NB4 (cell line): ENCODE measurements around the gene VAPB.

ENCODE experiments used
- DNase-seq: peaks from one replicate; pipeline ENCODE4 v3.0.0; 2010; ENCODE audit warnings: low read depth
- H3K4me3 ChIP-seq: one replicate; pipeline ENCODE4 v1.5.1; 2011; ENCODE audit warnings: mild to moderate bottlenecking, low read depth, low read length, moderate library complexity
- CTCF ChIP-seq: IDR thresholded peaks from one replicate; pipeline ENCODE4 v1.5.1; 2012; ENCODE audit warnings: low read depth, low read length
- MYC ChIP-seq: IDR thresholded peaks from 2 replicates; pipeline ENCODE4 v1.6.1; 2011; ENCODE audit warnings: low read depth, low read length
- POLR2A ChIP-seq: IDR thresholded peaks from 2 replicates; pipeline ENCODE4 v1.6.1; 2011; ENCODE audit warnings: mild to moderate bottlenecking; ENCODE audit not compliant: insufficient read length; ENCODE audit errors: extremely low read depth
- TF ChIP-seq, protein P1 (sequence below): IDR thresholded peaks from 2 replicates; pipeline ENCODE4 v1.6.1; 2011; ENCODE audit warnings: low read depth, low read length

Gene VAPB

GRCh38 chr20:58392286-58392685, 3.3 kb downstream of the VAPB start:
- TF ChIP-seq POLR2A = no peak
- no peak for TF ChIP-seq MYC
- TF ChIP-seq CTCF = no peak
- TF ChIP-seq, protein P1, sequence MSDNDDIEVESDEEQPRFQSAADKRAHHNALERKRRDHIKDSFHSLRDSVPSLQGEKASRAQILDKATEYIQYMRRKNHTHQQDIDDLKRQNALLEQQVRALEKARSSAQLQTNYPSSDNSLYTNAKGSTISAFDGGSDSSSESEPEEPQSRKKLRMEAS = no peak
- H3K4me3 ChIP-seq = peak overlapping the region; percentile 32
- DNase-seq = no peak

DNA sequence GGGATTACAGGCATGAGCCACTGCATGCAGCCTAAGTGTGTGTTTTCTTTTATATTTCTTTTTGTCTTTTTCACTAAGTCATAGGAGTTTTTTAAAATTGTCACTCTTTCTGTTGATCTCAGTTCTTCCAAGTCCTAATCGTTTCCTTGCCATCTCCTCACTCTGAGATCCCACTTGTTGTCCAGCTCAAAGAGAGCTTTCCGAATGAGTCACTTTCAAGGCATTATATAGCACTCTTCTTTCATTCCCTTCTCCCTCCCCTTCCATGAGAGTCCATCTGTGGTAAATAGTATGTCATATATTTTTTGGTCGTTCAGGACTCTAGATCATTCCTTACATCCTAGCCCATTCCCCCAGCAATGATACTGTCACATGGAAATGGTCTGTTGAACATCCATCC, 4.3 kb downstream of the VAPB start:
- TF ChIP-seq, protein P1 = no peak
- TF ChIP-seq MYC (no peak), POLR2A (no peak), CTCF (no peak)
- H3K4me3 ChIP-seq = no peak overlapping the region
- no peak for DNase-seq

DNA sequence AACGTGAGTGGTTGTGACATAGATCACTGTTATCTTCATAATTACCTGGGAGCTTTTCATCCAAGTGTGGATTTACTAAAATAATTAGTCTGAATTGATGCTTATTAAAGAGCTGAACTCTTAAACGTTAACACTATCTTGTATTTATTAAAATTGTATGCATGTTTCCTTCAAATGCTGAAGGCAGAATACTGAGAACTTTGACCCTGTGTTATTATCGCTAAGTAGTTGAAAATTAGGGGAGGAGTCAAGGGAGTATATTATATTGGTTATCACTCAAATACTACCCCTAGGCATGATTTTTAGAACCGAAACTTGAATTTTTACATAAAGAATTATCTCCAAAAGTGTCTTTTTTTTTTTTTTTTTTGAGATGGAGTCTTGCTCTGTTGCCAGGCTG, 5.8 kb downstream of the VAPB start:
- no peak for TF ChIP-seq POLR2A
- TF ChIP-seq, protein P1 = no peak
- no peak for DNase-seq

DNA sequence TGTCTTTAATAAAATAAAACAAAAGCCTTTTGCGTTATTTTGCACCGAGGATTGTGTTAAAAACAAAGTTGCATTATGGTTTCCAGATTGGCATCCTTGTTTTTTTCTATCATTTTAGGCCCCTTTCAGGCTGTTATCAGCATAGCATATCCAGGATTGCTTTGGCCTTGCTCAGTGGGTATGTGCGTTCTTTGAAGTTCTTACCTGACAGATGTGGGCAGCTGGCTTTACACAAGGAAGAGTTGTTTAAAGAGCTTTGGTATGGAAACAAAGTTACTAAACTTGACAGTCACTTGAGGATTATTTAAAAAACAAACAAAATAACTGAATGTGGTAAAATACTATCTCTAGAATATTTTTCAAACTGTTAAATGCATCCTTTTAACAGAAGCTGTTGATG, 6.6 kb downstream of the VAPB start:
- TF ChIP-seq POLR2A = no peak
- TF ChIP-seq MYC = no peak
- TF ChIP-seq, protein P1 = no peak
- no peak for TF ChIP-seq CTCF
- no peak for DNase-seq
- no peak overlapping the region for H3K4me3 ChIP-seq

More for the DNA sequence above, 5.8 kb downstream of the VAPB start:
- no peak overlapping the region for H3K4me3 ChIP-seq

GRCh38 chr20:58397429-58397828, 8.4 kb downstream of the VAPB start:
- H3K4me3 ChIP-seq = no peak overlapping the region
- TF ChIP-seq, protein P1 = no peak
- TF ChIP-seq MYC = no peak
- TF ChIP-seq POLR2A = no peak
- TF ChIP-seq CTCF = no peak
- DNase-seq = no peak

- H3K4me3 ChIP-seq = no peak overlapping the region
- no peak for DNase-seq
- TF ChIP-seq MYC = no peak
Observed at GRCh38 chr20:58398254-58398653, 9.2 kb downstream of the VAPB start.

GRCh38 chr20:58399926-58400325, 10.9 kb downstream of the VAPB start:
- H3K4me3 ChIP-seq = no peak overlapping the region
- TF ChIP-seq, protein P1 = no peak
- TF ChIP-seq POLR2A = no peak
- no peak for TF ChIP-seq MYC
- no peak for TF ChIP-seq CTCF
- DNase-seq = no peak
